HCT116 (cell line): Measurements from ENCODE around the gene MYLK3. TPM values are rescaled to one million over a fixed set of nuclear protein-coding genes. Genes with fewer than 3 reads are reported as not detected.

Source experiments
- ATAC-seq: fragments of 200-7000 bp; cut with Tn5 transposase; 2 replicates; pipeline ENCODE4 v1.9.1; 2020; ENCODE audit warnings: mild to moderate bottlenecking, moderate library complexity
- BruUV-seq: library from RNA; stranded (reverse); fragments of 400-500 nt; replicated peaks from 2 replicates; lab custom pipeline; 2021; lab: Mats Ljungman, UMichigan
- CTCF ChIA-PET: fragments of 300-600 bp; sonication (Branson Sonifier 250); formaldehyde crosslinking; loops from one replicate; lab custom pipeline; 2021; ENCODE audit warnings: antibody characterized with exemption; lab: Charles Lee
- POLR2A ChIA-PET: fragments of 300-600, 350-600 bp; sonication (Branson Sonifier 250); formaldehyde crosslinking; loops from one replicate; lab custom pipeline; 2021; ENCODE audit warnings: antibody characterized with exemption; lab: Charles Lee
- RAD21 ChIA-PET, 2 experiments: fragments of 300-600 bp; sonication (Branson Sonifier 250); formaldehyde crosslinking; loops; one replicate each; lab custom pipeline; 2023; ENCODE audit warnings: low total read pairs in 2 of 2; ENCODE audit not compliant: uncharacterized antibody in 2 of 2, unreplicated experiment in 2 of 2, low non-redundant PET in 1 of 2; lab: Charles Lee
- DNase-seq: peaks from one replicate; pipeline ENCODE4 v3.0.0-alpha.2; 2010; ENCODE audit warnings: low read depth, low spot score
- H2AFZ ChIP-seq: fragments of 200-600 bp; shearing (Covaris generic), sonication (generic); 2 replicates; pipeline ENCODE4 v1.6.1; 2017; ENCODE audit warnings: low read depth, mixed run types, mixed read lengths, antibody characterized with exemption, low read length; ENCODE audit not compliant: poor library complexity, severe bottlenecking
- H3K27ac ChIP-seq: 2 replicates; pipeline ENCODE4 v1.5.1; 2012; ENCODE audit warnings: low read depth, low read length
- H3K27me3 ChIP-seq: fragments of 200-600 bp; sonication (generic); 2 replicates; pipeline ENCODE4 v1.6.1; 2016; ENCODE audit warnings: mixed run types, low read length, mixed read lengths; ENCODE audit not compliant: insufficient read depth
- H3K36me3 ChIP-seq, 2 experiments: fragments of 200-500 bp in 1 of 2; fragments of 200-600 bp in 1 of 2; sonication (Bioruptor generic) in 1 of 2; sonication (generic) in 1 of 2; 2 replicates each; pipeline versions ENCODE4 v1.5.1 to v1.6.1; 2014 to 2016; ENCODE audit warnings: low read length in 2 of 2, inconsistent platforms in 1 of 2, mixed read lengths in 1 of 2, mixed run types in 1 of 2; ENCODE audit not compliant: insufficient read depth in 2 of 2, control insufficient read depth in 1 of 2
- H3K4me1 ChIP-seq, 2 experiments: fragments of 200-600 bp in 1 of 2; sonication (generic) in 1 of 2; 2 replicates each; pipeline versions ENCODE4 v1.5.1 to v1.6.1; 2012 to 2017; ENCODE audit warnings: low read length in 2 of 2, inconsistent platforms in 1 of 2, mild to moderate bottlenecking in 1 of 2, mixed read lengths in 1 of 2, mixed run types in 1 of 2, moderate library complexity in 1 of 2; ENCODE audit not compliant: insufficient read depth in 2 of 2, control insufficient read depth in 1 of 2
- H3K4me2 ChIP-seq: fragments of 200-600 bp; sonication (generic); 2 replicates; pipeline ENCODE4 v1.6.1; 2017; ENCODE audit warnings: mixed run types, low read length, mixed read lengths
- H3K4me3 ChIP-seq, 2 experiments: fragments of 200-600 bp in 1 of 2; sonication (generic) in 1 of 2; replicated peaks in 1 of 2; 2 replicates each; pipeline ENCODE4 v1.5.1; 2011 to 2016; ENCODE audit warnings: low read length in 2 of 2, control low read depth in 1 of 2, low read depth in 1 of 2, mild to moderate bottlenecking in 1 of 2, mixed read lengths in 1 of 2, mixed run types in 1 of 2
- H3K79me2 ChIP-seq: fragments of 200-600 bp; sonication (generic); 2 replicates; pipeline ENCODE4 v1.6.1; 2017; ENCODE audit warnings: mild to moderate bottlenecking, mixed run types, low read length, moderate library complexity, mixed read lengths; ENCODE audit not compliant: insufficient read depth
- H3K9ac ChIP-seq: fragments of 200-600 bp; sonication (generic); 2 replicates; pipeline ENCODE4 v1.6.1; 2016; ENCODE audit warnings: low read length, mixed read lengths
- H3K9me2 ChIP-seq: fragments of 200-600 bp; sonication (generic), shearing (Covaris generic); 2 replicates; pipeline ENCODE4 v1.6.1; 2017; ENCODE audit warnings: mixed run types, mild to moderate bottlenecking, moderate library complexity; ENCODE audit not compliant: insufficient read depth
- H3K9me3 ChIP-seq, 2 experiments: fragments of 200-500 bp in 1 of 2; fragments of 200-600 bp in 1 of 2; sonication (Bioruptor generic) in 1 of 2; sonication (generic) in 1 of 2; 2 replicates each; pipeline ENCODE4 v1.6.1; 2014 to 2017; ENCODE audit warnings: low read length in 2 of 2, mixed read lengths in 2 of 2, inconsistent platforms in 1 of 2, low read depth in 1 of 2, mild to moderate bottlenecking in 1 of 2, mixed run types in 1 of 2, moderate library complexity in 1 of 2; ENCODE audit not compliant: control insufficient read depth in 1 of 2, insufficient read depth in 1 of 2
- H4K20me1 ChIP-seq: fragments of 200-600 bp; sonication (generic), shearing (Covaris generic); 2 replicates; pipeline ENCODE4 v1.6.1; 2017; ENCODE audit warnings: mixed run types, mild to moderate bottlenecking, moderate library complexity; ENCODE audit not compliant: insufficient read depth
- CBX3 ChIP-seq: IDR thresholded peaks from 2 replicates; pipeline ENCODE4 v1.6.1; 2012; ENCODE audit warnings: low read depth
- CEBPB ChIP-seq: IDR thresholded peaks from 2 replicates; pipeline ENCODE4 v1.6.1; 2012; ENCODE audit warnings: low read depth
- CTCF ChIP-seq, 3 experiments: fragments of 200-600 bp in 1 of 3; sonication (generic) in 1 of 3; IDR thresholded peaks in 2 of 3; conservative IDR thresholded peaks in 1 of 3; 2 replicates each; pipeline ENCODE4 v1.5.1; 2012 to 2017; ENCODE audit warnings: low read depth in 2 of 3, low read length in 2 of 3, antibody characterized with exemption in 1 of 3, borderline replicate concordance in 1 of 3, control low read depth in 1 of 3, mild to moderate bottlenecking in 1 of 3, mixed read lengths in 1 of 3, mixed run types in 1 of 3, moderate library complexity in 1 of 3; ENCODE audit not compliant: insufficient read depth in 1 of 3
- EGR1 ChIP-seq: IDR thresholded peaks from 2 replicates; pipeline ENCODE4 v1.6.1; 2012; ENCODE audit warnings: low read depth
- ELF1 ChIP-seq: IDR thresholded peaks from 2 replicates; pipeline ENCODE4 v1.6.1; 2012; ENCODE audit warnings: low read depth, borderline replicate concordance
- EZH2 ChIP-seq: fragments of 200-600 bp; sonication (generic); IDR thresholded peaks from 2 replicates; pipeline ENCODE4 v1.6.1; 2017; ENCODE audit warnings: antibody characterized with exemption, mixed run types
- EZH2phosphoT487 ChIP-seq: fragments of 200-600 bp; IDR thresholded peaks from 2 replicates; pipeline ENCODE4 v1.6.1; 2018; ENCODE audit warnings: antibody characterized with exemption, borderline replicate concordance
- FOSL1 ChIP-seq: IDR thresholded peaks from 2 replicates; pipeline ENCODE4 v1.6.1; 2012; ENCODE audit warnings: low read depth
- JUND ChIP-seq: IDR thresholded peaks from 2 replicates; pipeline ENCODE4 v1.6.1; 2012
- POLR2A ChIP-seq: IDR thresholded peaks from 2 replicates; pipeline ENCODE4 v1.7.0; 2011; ENCODE audit warnings: borderline replicate concordance; ENCODE audit not compliant: insufficient read depth, insufficient read length; ENCODE audit errors: extremely low read depth
- RAD21 ChIP-seq: IDR thresholded peaks from 2 replicates; pipeline ENCODE4 v1.6.1; 2012; ENCODE audit warnings: low read depth, mild to moderate bottlenecking
- SIN3A ChIP-seq: IDR thresholded peaks from 2 replicates; pipeline ENCODE4 v1.6.1; 2012; ENCODE audit warnings: low read depth
- SRF ChIP-seq: IDR thresholded peaks from 2 replicates; pipeline ENCODE4 v1.6.1; 2012; ENCODE audit warnings: low read depth
- TCF7L2 ChIP-seq: IDR thresholded peaks from 2 replicates; pipeline ENCODE4 v1.7.0; 2011; ENCODE audit warnings: borderline replicate concordance, inconsistent platforms; ENCODE audit not compliant: insufficient read depth, insufficient read length; ENCODE audit errors: extremely low read depth
- YY1 ChIP-seq: IDR thresholded peaks from 2 replicates; pipeline ENCODE4 v1.6.1; 2011; ENCODE audit warnings: low read length, low read depth, moderate library complexity, mild to moderate bottlenecking; ENCODE audit not compliant: insufficient replicate concordance; ENCODE audit errors: extremely low read depth
- ZBTB33 ChIP-seq: IDR thresholded peaks from 2 replicates; pipeline ENCODE4 v1.6.1; 2011; ENCODE audit warnings: mild to moderate bottlenecking, low read length, moderate library complexity; ENCODE audit not compliant: insufficient replicate concordance; ENCODE audit errors: extremely low read depth
- ZFX ChIP-seq: fragments of 450-650 bp; IDR thresholded peaks from 2 replicates; pipeline ENCODE4 v1.6.1; 2017
- intact Hi-C: fragments of 100-400 bp; cut with micrococcal nuclease; formaldehyde crosslinking; loops from 2 replicates; pipeline ENCODE4 v1.10.0; 2022
- total RNA-seq: library from RNA; stranded (reverse); gene quantifications from one replicate; pipeline ENCODE4 v1.2.1, GENCODE V29; 2021; ENCODE audit not compliant: unreplicated experiment
- TF ChIP-seq, protein P1 (sequence below): IDR thresholded peaks from 2 replicates; pipeline ENCODE4 v1.6.1; 2012; ENCODE audit warnings: low read depth
- TF ChIP-seq, protein P2 (sequence below): IDR thresholded peaks from 2 replicates; pipeline ENCODE4 v1.6.1; 2012
- TF ChIP-seq, protein P3 (sequence below): IDR thresholded peaks from 2 replicates; pipeline ENCODE4 v1.6.1; 2012

Gene MYLK3
- total RNA-seq, 1 experiment from 2014 or later, result 0.22 TPM

DNA sequence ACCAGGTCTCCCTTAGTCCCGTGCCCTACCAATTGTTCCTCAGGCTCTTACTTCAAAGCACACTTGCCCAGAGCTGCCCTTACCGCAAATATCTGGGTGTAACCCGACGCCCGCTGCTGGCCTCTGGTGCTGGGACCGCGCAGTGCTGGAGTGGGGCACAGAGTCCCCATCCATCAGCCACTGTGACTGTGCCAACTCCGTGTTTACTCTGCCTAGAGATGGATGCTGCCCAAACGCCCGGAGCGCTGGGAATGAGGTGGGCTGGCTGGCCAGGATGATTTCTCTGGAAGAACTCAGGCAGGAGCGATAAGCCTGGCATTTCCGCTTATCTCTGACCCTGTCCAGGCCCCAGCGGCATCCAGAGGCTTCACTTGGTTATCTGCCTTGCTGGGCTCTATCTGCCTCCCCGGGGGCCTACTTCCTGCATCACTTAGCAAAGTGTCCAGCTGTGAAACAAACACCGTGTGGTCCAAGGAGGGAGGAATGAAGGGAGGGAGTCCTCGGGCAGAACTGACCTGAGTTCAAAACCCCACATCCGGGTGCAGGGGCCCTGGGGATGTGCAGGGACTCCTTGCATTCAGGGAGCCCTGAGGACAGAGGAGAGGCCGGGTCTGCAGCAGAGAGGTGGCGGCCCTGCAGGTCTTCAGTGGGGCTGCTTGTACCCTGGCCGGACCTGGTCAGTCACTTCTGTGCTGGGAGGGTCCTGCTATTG is 9.4 kb upstream of the MYLK3 start:
- TF ChIP-seq ZFX, result no peak
- no peak for TF ChIP-seq EGR1
- TF ChIP-seq CEBPB, result no peak
- TF ChIP-seq EZH2, result no peak
- TF ChIP-seq CBX3, result no peak
- no peak for TF ChIP-seq SIN3A
- TF ChIP-seq RAD21, result no peak
- TF ChIP-seq, protein P1, sequence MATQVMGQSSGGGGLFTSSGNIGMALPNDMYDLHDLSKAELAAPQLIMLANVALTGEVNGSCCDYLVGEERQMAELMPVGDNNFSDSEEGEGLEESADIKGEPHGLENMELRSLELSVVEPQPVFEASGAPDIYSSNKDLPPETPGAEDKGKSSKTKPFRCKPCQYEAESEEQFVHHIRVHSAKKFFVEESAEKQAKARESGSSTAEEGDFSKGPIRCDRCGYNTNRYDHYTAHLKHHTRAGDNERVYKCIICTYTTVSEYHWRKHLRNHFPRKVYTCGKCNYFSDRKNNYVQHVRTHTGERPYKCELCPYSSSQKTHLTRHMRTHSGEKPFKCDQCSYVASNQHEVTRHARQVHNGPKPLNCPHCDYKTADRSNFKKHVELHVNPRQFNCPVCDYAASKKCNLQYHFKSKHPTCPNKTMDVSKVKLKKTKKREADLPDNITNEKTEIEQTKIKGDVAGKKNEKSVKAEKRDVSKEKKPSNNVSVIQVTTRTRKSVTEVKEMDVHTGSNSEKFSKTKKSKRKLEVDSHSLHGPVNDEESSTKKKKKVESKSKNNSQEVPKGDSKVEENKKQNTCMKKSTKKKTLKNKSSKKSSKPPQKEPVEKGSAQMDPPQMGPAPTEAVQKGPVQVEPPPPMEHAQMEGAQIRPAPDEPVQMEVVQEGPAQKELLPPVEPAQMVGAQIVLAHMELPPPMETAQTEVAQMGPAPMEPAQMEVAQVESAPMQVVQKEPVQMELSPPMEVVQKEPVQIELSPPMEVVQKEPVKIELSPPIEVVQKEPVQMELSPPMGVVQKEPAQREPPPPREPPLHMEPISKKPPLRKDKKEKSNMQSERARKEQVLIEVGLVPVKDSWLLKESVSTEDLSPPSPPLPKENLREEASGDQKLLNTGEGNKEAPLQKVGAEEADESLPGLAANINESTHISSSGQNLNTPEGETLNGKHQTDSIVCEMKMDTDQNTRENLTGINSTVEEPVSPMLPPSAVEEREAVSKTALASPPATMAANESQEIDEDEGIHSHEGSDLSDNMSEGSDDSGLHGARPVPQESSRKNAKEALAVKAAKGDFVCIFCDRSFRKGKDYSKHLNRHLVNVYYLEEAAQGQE, result no peak
- TF ChIP-seq CTCF (IDR thresholded peaks at IDR 0.05 in 2 of 3, conservative IDR thresholded peaks at IDR 0.05 in 1 of 3; ENCODE audit: borderline replicate concordance in 1 of 3, insufficient read depth in 1 of 3, low read depth in 2 of 3, low read length in 2 of 3), result no peak
- no peak for TF ChIP-seq EZH2phosphoT487
- no peak for TF ChIP-seq FOSL1
- no peak for TF ChIP-seq YY1
- no peak for TF ChIP-seq POLR2A
- TF ChIP-seq, protein P2, sequence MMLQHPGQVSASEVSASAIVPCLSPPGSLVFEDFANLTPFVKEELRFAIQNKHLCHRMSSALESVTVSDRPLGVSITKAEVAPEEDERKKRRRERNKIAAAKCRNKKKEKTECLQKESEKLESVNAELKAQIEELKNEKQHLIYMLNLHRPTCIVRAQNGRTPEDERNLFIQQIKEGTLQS, result no peak
- TF ChIP-seq ELF1, result no peak
- TF ChIP-seq ZBTB33, result no peak
- TF ChIP-seq, protein P3, sequence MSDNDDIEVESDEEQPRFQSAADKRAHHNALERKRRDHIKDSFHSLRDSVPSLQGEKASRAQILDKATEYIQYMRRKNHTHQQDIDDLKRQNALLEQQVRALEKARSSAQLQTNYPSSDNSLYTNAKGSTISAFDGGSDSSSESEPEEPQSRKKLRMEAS, result no peak
- TF ChIP-seq JUND, result no peak
- TF ChIP-seq TCF7L2, result no peak
- no peak for TF ChIP-seq SRF
- Histone ChIP-seq H3K9ac (no peak overlapping the region), H3K36me3 (no peaks in the 10 kb centered on the region), H3K27me3 (no peaks in the 10 kb centered on the region; the same call in 1 of the 2 replicates), H3K27ac (no peak overlapping the region), H3K4me3 (no peak overlapping the region), H3K79me2 (no peaks in the 10 kb centered on the region), H2AFZ (no peak overlapping the region), H4K20me1 (no peaks in the 10 kb centered on the region), H3K9me2 (no peaks in the 10 kb centered on the region), H3K4me1 (no peaks in the 10 kb centered on the region), H3K9me3 (no peaks in the 10 kb centered on the region), H3K4me2 (no peak overlapping the region)
- ChIA-PET RAD21 (no interaction called here), CTCF (no interaction called here), POLR2A (no interaction called here)
- no TSS peak for BruUV-seq
- ATAC-seq, result peak; percentile 25; the same call in 1 of the 2 replicates
- DNase-seq, result no peak
- intact Hi-C loops, result no loop called here
